Spleen (tissue), 11 donors: ENCODE measurements around the gene TXNL4B. TPM values are rescaled to one million over a fixed set of nuclear protein-coding genes. Genes with fewer than 3 reads are reported as not detected.
A peak's percentile ranks its signal among the peaks of the same experiment; 100 is the strongest.

Source experiments
- DNase-seq: peaks from one replicate; pipeline ENCODE4 v3.0.0-alpha.2; 2020
- H3K27ac ChIP-seq, 8 donors: fragments of 200-600 bp; sonication (generic) in 7 of 8; 1 replicate in 4 of 8; 2 replicates in 4 of 8; pipeline versions ENCODE4 v1.5.0 to v1.8.0; 2016 to 2021; ENCODE audit warnings: inconsistent platforms in 4 of 8, mild to moderate bottlenecking in 4 of 8, moderate library complexity in 1 of 8
- H3K27me3 ChIP-seq, 7 donors: fragments of 200-600 bp; sonication (generic) in 6 of 7; replicated peaks in 1 of 7; 1 replicate in 4 of 7; 2 replicates in 3 of 7; pipeline versions ENCODE4 v1.5.0 to v1.8.0; 2016 to 2021; ENCODE audit warnings: inconsistent platforms in 3 of 7, mild to moderate bottlenecking in 1 of 7
- H3K36me3 ChIP-seq, 6 donors: fragments of 200-600 bp; sonication (generic) in 5 of 6; 1 replicate in 4 of 6; 2 replicates in 2 of 6; pipeline versions ENCODE4 v1.5.0 to v1.8.0; 2016 to 2021; ENCODE audit warnings: inconsistent platforms in 2 of 6
- H3K4me1 ChIP-seq, 6 donors: fragments of 200-600 bp; sonication (generic) in 5 of 6; 1 replicate in 3 of 6; 2 replicates in 3 of 6; pipeline versions ENCODE4 v1.5.0 to v1.8.0; 2016 to 2021; ENCODE audit warnings: inconsistent platforms in 3 of 6
- H3K4me3 ChIP-seq, 8 donors: fragments of 200-600 bp; sonication (generic) in 7 of 8; 1 replicate in 4 of 8; 2 replicates in 4 of 8; pipeline versions ENCODE4 v1.5.0 to v1.8.0; 2016 to 2021; ENCODE audit warnings: inconsistent platforms in 4 of 8, mild to moderate bottlenecking in 4 of 8, moderate library complexity in 2 of 8
- H3K9me3 ChIP-seq, 8 donors: fragments of 200-600 bp; sonication (generic) in 7 of 8; 1 replicate in 4 of 8; 2 replicates in 4 of 8; pipeline versions ENCODE4 v1.5.0 to v1.8.0; 2016 to 2021; ENCODE audit warnings: inconsistent platforms in 4 of 8
- POLR2A ChIP-seq, 3 donors: fragments of 450-650 bp; IDR thresholded peaks; one replicate each; pipeline ENCODE4 v1.5.1; 2017; ENCODE audit warnings: antibody characterized with exemption in 3 of 3, mild to moderate bottlenecking in 1 of 3
- POLR2AphosphoS5 ChIP-seq, 3 donors: sonication (generic); formaldehyde crosslinking; IDR thresholded peaks; one replicate each; pipeline ENCODE4 v1.5.1; 2017; ENCODE audit warnings: antibody characterized with exemption in 3 of 3
- WGBS, 5 donors: extraction: QIAGEN DNeasy Blood & Tissue Kit in 3 of 5; methylation state at CpG; one replicate each; pipeline versions ENCODE4 v1.1.5 to v1.1.7; 2013 to 2018; 5-methylcytosine and 5-hydroxymethylcytosine counted together
- intact Hi-C: fragments of 100-400 bp; cut with DNase I; formaldehyde crosslinking; loops from one replicate; pipeline ENCODE4 v1.15.0; 2023; ENCODE audit warnings: low total_unique reads
- polyA plus RNA-seq, 3 donors: library from polyadenylated mRNA; stranded (reverse); fragments of 200-250 nt; gene quantifications; one replicate each; pipeline ENCODE4 v1.2.1, GENCODE V29; 2013
- total RNA-seq, 7 donors: library from RNA; depleted of rRNA in 3 of 7; stranded (reverse); fragments of >200 nt in 3 of 7; fragmentation: NEBNext Ultra II Directional in 4 of 7; extraction: Animal tissue kit (Norgen Biotek cat#: 25700) in 4 of 7; gene quantifications; one replicate each; pipeline versions ENCODE4 v1.1.0 to v1.2.1, GENCODE V29; 2016 to 2021
- TF ChIP-seq, protein P1 (sequence below), 11 experiments: fragments of 200-600 bp in 7 of 11; fragments of 450-650 bp in 4 of 11; sonication (generic) in 4 of 11; IDR thresholded peaks in 8 of 11; conservative IDR thresholded peaks in 3 of 11; 1 replicate in 7 of 11; 2 replicates in 4 of 11; pipeline versions ENCODE4 v1.4.0 to v1.8.0; 2016 to 2021; ENCODE audit warnings: antibody characterized with exemption in 11 of 11, inconsistent platforms in 4 of 11, mild to moderate bottlenecking in 1 of 11
- donor health status: healthy with polysubstance abuse.
- donor health status: DM: no; HTN: no; CAD: no; lungs with moderate emphysema.
- donor health status: DM: no; HTN: no; CAD: no.
- donor health status: Bipolar disorder and iron deficiency.
- donor health status: healthy.
- donor health status: DM: no; HTN: no; CAD: no.
- donor health status: DM: yes; HTN: yes; CAD: no.

Gene TXNL4B
- total and polyA plus RNA-seq, 10 donors = 5.7 to 21.3 (median 13.7) TPM

DNA sequence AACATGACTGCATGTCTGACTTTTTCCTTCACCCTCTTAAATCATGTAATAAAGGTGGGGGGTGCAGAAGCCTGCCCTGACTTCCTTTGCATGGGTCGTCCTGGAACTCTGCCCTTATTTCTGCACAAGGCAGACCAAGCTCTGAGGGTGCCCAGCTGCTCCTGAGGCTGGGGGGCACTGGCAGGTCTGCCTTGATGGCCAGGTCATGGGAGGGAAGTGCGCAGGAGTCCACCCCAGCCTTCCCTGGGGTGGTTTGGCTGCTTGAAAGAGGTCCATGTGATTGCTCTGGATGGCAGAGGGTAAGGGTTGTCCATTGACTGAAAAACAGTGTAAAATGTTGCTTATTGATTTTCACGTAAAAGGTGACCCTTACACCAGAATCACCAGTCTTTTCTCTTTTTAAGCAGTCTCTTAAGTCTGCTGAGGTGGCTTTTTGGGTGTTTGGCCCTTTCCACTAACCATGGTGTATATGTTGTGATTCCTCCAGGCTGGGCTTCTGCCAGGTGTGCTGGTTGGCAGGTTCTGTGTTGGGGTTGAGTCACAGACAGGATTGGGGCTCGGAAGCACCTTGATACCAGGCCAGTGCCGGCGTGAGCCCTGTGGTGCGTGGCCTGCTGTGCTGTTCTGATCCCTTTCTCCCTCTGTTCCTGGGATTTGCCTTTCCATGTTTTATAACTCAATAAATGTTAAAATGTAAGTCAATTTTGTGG is 19.6 kb upstream of the TXNL4B start:
- intact Hi-C loops = no loop called here
- H3K4me3 ChIP-seq = no peak overlapping the region
- H3K36me3 ChIP-seq = peaks cover 5 to 60% (median 54%) of the 10 kb centered on the region in 6 donors
- TF ChIP-seq, protein P1, sequence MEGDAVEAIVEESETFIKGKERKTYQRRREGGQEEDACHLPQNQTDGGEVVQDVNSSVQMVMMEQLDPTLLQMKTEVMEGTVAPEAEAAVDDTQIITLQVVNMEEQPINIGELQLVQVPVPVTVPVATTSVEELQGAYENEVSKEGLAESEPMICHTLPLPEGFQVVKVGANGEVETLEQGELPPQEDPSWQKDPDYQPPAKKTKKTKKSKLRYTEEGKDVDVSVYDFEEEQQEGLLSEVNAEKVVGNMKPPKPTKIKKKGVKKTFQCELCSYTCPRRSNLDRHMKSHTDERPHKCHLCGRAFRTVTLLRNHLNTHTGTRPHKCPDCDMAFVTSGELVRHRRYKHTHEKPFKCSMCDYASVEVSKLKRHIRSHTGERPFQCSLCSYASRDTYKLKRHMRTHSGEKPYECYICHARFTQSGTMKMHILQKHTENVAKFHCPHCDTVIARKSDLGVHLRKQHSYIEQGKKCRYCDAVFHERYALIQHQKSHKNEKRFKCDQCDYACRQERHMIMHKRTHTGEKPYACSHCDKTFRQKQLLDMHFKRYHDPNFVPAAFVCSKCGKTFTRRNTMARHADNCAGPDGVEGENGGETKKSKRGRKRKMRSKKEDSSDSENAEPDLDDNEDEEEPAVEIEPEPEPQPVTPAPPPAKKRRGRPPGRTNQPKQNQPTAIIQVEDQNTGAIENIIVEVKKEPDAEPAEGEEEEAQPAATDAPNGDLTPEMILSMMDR (IDR thresholded peaks at IDR 0.05 in 8 of 11, conservative IDR thresholded peaks at IDR 0.05 in 3 of 11) = no peak
- no peak for TF ChIP-seq POLR2A (IDR thresholded peaks at IDR 0.05)
- TF ChIP-seq POLR2AphosphoS5 (IDR thresholded peaks at IDR 0.05) = no peak
- WGBS, 5 donors = 89 to 96% (median 93%) methylated on average over 7 of the region's 7 CpGs
- H3K27ac ChIP-seq = no peak overlapping the region
- no peaks in the 10 kb centered on the region for H3K27me3 ChIP-seq
- H3K9me3 ChIP-seq = peaks cover 0 to 4% (median 0%) of the 10 kb centered on the region in 8 donors
- no peaks in the 10 kb centered on the region for H3K4me1 ChIP-seq
- peak; percentile 63 for DNase-seq

DNA sequence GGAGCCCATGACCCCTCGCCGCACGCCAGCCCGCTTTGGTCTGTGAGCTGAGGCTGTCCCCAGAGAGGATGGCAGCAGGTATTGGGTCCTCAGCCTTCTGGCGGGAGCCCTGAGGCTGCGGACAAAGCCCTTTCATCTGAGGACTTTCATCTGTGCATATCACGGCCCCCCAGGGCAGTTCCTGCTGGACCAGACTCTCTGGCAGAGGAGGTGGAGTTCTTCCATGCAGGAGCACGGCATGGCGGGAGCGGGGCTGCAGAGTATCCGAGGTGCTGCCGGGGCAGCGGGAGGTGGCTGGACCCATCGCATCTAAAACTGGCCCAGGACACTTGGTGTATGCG is 19.0 kb upstream of the TXNL4B start:
- TF ChIP-seq POLR2AphosphoS5 (IDR thresholded peaks at IDR 0.05) = peak in 1 of 3 donors; percentile 53
- TF ChIP-seq, protein P1 (IDR thresholded peaks at IDR 0.05 in 8 of 11, conservative IDR thresholded peaks at IDR 0.05 in 3 of 11) = no peak
- Histone ChIP-seq H3K27ac (no peak overlapping the region), H3K36me3 (peaks cover 5 to 66% (median 60%) of the 10 kb centered on the region in 6 donors)

DNA sequence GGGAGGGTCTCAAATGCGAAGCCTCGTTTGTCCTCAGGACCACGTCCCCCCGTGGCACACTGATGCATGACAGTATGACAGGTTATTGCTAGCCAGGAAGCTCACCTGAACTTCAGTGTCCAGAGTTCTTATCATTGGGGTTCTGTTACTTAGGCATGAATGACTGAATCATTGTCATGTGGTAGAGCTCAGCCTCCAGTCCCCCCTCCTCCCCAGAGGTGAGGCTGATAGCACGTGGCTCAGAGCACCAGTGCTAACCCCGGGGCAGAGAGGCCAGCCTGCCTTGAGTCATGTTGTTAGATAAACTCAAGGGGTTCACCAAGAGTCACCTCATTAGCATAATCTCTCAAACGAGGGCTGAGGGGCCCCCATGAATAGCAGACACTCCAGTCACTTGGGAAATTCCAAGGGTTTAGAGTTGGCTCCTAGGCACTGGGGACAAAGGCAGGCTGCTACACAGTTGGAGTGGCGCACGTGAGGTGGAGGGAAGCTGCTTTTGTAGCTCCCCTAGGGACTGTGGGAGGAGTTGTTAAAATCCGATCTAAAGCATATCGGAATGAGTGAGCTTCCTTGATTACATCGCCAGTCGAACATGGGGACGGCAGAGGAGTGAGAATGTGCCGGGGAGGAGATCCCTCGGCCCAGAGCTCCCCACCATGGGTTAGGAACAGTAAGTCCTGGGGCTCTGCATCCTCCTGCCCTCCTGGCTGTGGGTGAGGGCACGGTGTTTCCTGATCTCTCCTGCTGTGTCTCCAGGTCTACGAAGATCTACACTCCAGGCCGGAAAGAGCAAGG is 18.4 kb upstream of the TXNL4B start:
- TF ChIP-seq POLR2A (IDR thresholded peaks at IDR 0.05) = no peak
- TF ChIP-seq, protein P1 (IDR thresholded peaks at IDR 0.05 in 8 of 11, conservative IDR thresholded peaks at IDR 0.05 in 3 of 11) = no peak
- TF ChIP-seq POLR2AphosphoS5 (IDR thresholded peaks at IDR 0.05) = no peak
- Histone ChIP-seq H3K27me3 (no peaks in the 10 kb centered on the region), H3K4me1 (no peaks in the 10 kb centered on the region), H3K9me3 (peaks cover 0 to 4% (median 0%) of the 10 kb centered on the region in 8 donors), H3K36me3 (peaks cover 5 to 72% (median 66%) of the 10 kb centered on the region in 6 donors), H3K27ac (no peak overlapping the region), H3K4me3 (no peak overlapping the region)
- 91 to 94% (median 92%) methylated on average over 19 of the region's 19 CpGs for WGBS, 5 donors
- DNase-seq = peak; percentile 39
- intact Hi-C loops = no loop called here

More for the DNA sequence above, 19.0 kb upstream of the TXNL4B start:
- 92 to 98% (median 97%) methylated on average over 15 of the region's 15 CpGs for WGBS, 5 donors
- Histone ChIP-seq H3K4me3 (no peak overlapping the region), H3K27me3 (no peaks in the 10 kb centered on the region), H3K4me1 (no peaks in the 10 kb centered on the region), H3K9me3 (peaks cover 0 to 4% (median 0%) of the 10 kb centered on the region in 8 donors)
- peak; percentile 68 for DNase-seq
- intact Hi-C loops = no loop called here
